Fibroblast of the aortic adventitia (primary cell): ENCODE measurements around the gene MYOM3. TPM values are rescaled to one million over a fixed set of nuclear protein-coding genes. Genes with fewer than 3 reads are reported as not detected.

Experiments used
- DNase-seq: peaks from one replicate; pipeline ENCODE4 v3.0.0-alpha.2; 2010; ENCODE audit warnings: low read depth
- H3K4me3 ChIP-seq: 2 replicates; pipeline ENCODE4 v1.5.1; 2011; ENCODE audit warnings: low read depth, mild to moderate bottlenecking, control low read depth, low read length, moderate library complexity
- CTCF ChIP-seq: IDR thresholded peaks from 2 replicates; pipeline ENCODE4 v1.5.1; 2011; ENCODE audit warnings: mild to moderate bottlenecking, low read length, control low read depth, inconsistent platforms; ENCODE audit not compliant: insufficient read depth
- total RNA-seq: library from RNA; depleted of rRNA; stranded (reverse); fragments of >200 nt; gene quantifications from 2 replicates; pipeline ENCODE4 v1.2.3, GENCODE V29; 2012; ENCODE audit warnings: low replicate concordance

Gene MYOM3
- total RNA-seq, 1 donor, result under 0.01 TPM

DNA sequence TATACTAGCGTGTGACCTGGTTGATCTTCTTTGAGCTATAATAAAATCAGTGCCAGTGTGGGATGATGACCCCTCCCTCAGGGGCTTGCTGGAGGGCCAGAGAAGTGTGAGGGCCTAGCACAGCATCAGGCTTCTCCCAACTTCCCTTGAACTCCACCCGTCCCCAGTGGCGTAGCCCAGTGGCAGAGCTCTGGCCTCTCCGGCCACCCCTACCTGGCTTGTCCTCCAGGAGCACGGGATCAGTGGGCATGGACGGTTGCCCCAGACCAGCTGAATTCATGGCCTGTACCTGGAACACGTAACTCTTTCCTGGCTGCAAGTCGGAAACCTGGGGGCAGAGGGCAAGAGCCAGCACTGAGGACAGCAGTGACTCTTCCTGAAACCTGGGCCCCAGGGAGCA lies 36.0 kb downstream of the MYOM3 start:
- H3K4me3 ChIP-seq, result no peak overlapping the region
- no peak for TF ChIP-seq CTCF

GRCh38 chr1:24075590-24075854 lies 36.4 kb downstream of the MYOM3 start:
- no peak for DNase-seq

More for the DNA sequence above, 36.0 kb downstream of the MYOM3 start:
- no peak for DNase-seq

DNA sequence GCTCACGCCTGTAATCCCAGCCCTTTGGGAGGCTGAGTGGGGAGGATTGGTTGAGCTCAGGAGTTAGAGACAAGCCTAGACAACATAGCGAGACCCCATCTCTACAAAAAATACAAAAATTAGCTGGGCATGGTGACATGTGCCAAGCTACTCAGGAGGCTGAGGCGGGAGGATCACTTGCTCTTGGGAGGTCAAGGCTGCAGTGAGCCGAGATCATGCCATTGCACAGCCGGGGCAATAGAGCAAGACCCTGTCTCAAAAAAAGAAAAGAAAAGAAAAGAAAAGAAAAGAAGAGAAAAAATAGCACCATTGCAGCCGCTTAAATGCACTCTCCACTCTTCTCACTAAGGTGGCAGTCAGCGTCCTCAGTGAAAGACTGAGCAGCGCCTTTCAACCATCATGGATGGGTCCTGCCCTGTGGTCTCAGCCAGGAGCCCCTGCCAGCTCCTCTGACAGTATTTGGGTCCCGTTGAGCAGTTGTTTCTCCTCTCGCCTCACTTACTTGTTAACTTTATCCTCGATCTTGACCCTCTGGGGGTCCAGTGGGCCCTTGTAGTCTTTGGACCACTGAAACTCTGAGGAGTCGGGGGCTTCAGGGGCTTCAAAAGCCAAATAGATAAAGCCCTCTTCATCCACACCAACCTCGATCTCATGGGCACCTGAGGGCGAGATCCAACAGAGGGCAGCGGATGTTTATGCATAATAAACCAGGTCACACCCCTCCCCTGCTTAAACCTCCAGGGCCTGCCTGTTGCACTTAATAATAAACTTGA lies 36.9 kb downstream of the MYOM3 start:
- TF ChIP-seq CTCF, result no peak
- DNase-seq, result no peak
- no peak overlapping the region for H3K4me3 ChIP-seq

More at GRCh38 chr1:24075590-24075854, 36.4 kb downstream of the MYOM3 start:
- H3K4me3 ChIP-seq, result no peak overlapping the region
- no peak for TF ChIP-seq CTCF

- no peak for DNase-seq
- TF ChIP-seq CTCF, result no peak
- H3K4me3 ChIP-seq, result no peak overlapping the region
These were observed 37.7 kb downstream of the MYOM3 start for GRCh38 chr1:24074196-24074595.

GRCh38 chr1:24071941-24072340 lies 40.0 kb downstream of the MYOM3 start:
- no peak for DNase-seq
- TF ChIP-seq CTCF, result no peak
- no peak overlapping the region for H3K4me3 ChIP-seq

DNA sequence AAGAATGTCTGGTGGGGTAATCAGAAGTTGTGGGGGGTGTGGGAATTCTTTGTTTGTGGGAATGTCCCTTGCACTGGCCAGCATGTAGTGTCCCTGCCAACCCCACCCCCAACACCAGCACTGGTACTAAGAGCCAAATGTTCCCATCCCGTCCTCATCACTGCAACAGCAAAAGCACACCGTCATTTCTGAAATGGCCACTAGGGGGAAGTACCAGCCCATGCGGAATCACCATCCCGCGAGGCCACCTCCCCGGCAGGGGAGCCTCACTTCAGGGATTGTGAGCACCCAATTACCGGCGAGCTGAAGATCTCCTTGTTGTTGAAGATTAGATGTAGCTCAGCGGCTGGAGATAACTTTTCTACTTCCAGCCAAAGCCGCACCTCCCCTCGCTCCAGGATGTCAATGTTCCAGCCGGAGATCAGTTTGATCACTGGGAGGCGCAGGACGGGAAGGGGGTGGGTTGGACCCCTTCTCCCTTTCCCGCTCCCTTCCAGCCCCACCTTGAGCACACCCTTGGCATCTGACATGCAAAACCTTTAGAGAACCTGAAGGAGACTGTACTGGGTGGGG lies 41.0 kb downstream of the MYOM3 start:
- DNase-seq, result peak; percentile 78
- H3K4me3 ChIP-seq, result no peak overlapping the region
- TF ChIP-seq CTCF, result peak; percentile 91

DNA sequence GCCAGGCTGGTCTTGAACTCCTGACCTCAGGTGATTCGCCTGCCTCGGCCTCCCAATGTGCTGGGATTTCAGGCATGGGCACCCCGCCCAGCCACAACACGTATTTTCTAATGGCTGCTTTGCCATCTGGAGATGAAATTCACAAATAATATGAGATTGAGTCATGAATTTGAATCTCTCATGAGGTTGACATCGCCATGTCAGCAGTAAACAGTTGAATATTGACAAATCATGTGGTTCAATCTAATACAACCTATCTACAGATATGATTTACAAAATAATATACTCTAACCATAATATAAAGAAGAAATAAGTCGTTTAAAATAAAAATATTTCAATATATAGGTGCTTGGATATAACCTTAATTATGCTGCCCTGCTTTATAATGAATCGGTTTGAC lies 42.1 kb downstream of the MYOM3 start:
- no peak overlapping the region for H3K4me3 ChIP-seq
- DNase-seq, result no peak
- no peak for TF ChIP-seq CTCF
